Left lung (tissue), 10 donors: ENCODE results near the gene RNPEP. TPM values are rescaled to one million over a fixed set of nuclear protein-coding genes. Genes with fewer than 3 reads are reported as not detected.

ENCODE experiments used
- ATAC-seq: fragments of 200-7000 bp; cut with Tn5 transposase; one replicate; pipeline ENCODE4 v1.9.1; 2020; ENCODE audit warnings: moderate library complexity
- DNase-seq, 4 donors: peaks; one replicate each; pipeline ENCODE4 v3.0.0-alpha.2; 2013 to 2020
- H3K27ac ChIP-seq, 2 donors: fragments of 200-600 bp; sonication (generic) in 1 of 2; one replicate each; pipeline versions ENCODE4 v1.5.0 to v1.8.0; 2020 to 2021
- H3K27me3 ChIP-seq, 2 donors: fragments of 200-600 bp; sonication (generic) in 1 of 2; one replicate each; pipeline versions ENCODE4 v1.5.0 to v1.8.0; 2020 to 2021
- H3K36me3 ChIP-seq, 2 donors: fragments of 200-600 bp; sonication (generic) in 1 of 2; one replicate each; pipeline versions ENCODE4 v1.5.0 to v1.8.0; 2020 to 2021
- H3K4me1 ChIP-seq, 2 donors: fragments of 200-600 bp; one replicate each; pipeline ENCODE4 v1.8.0; 2021
- H3K4me3 ChIP-seq, 2 donors: fragments of 200-600 bp; sonication (generic) in 1 of 2; one replicate each; pipeline versions ENCODE4 v1.5.0 to v1.8.0; 2020 to 2021; ENCODE audit warnings: mild to moderate bottlenecking in 1 of 2
- H3K9me3 ChIP-seq, 2 donors: fragments of 200-600 bp; sonication (generic) in 1 of 2; one replicate each; pipeline versions ENCODE4 v1.5.0 to v1.8.0; 2020 to 2021
- intact Hi-C, 2 donors: fragments of 100-400 bp; cut with DNase I; formaldehyde crosslinking; loops; one replicate each; pipeline versions ENCODE4 v1.11.2 to v1.14.2; 2022
- polyA plus RNA-seq, 6 donors: library from polyadenylated mRNA; unstranded; fragments of 120-200 nt; gene quantifications; one replicate each; pipeline ENCODE4 v1.2.1, GENCODE V29; 2013; ENCODE audit not compliant: insufficient read length in 6 of 6
- total RNA-seq, 2 donors: library from RNA; stranded (reverse); fragmentation: NEBNext Ultra II Directional; extraction: Animal tissue kit (Norgen Biotek cat#: 25700); gene quantifications; one replicate each; pipeline ENCODE4 v1.2.1, GENCODE V29; 2021
- TF ChIP-seq, protein P1 (sequence below), 2 donors: fragments of 200-600 bp; sonication (generic) in 1 of 2; IDR thresholded peaks; one replicate each; pipeline versions ENCODE4 v1.5.0 to v1.8.0; 2021; ENCODE audit warnings: antibody characterized with exemption in 2 of 2
- donor health status: DM: no; HTN: yes; CAD: no.
- donor health status: DM: no; HTN: no; CAD: no.

Gene RNPEP
- total and polyA plus RNA-seq, 8 donors: 56.0 to 81.2 (median 65.3) TPM

DNA sequence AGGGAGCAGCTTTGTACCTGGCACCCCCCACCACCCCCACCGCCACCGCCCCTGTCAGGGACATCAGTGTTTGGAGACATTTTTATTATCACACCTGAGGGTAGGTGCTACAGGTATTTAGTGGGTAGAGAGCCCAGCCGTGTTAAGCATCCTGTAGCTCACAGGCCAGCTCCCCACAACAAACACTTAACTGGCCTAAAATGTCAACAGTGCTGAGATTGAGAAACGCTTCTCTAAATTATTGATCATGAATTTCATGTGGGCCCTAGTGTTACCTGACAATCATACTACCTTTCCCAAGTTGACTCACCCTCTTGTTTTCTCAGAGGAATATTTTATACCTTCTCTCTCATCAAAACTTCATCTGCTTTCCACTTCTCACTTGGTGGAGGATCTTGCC is 49.3 kb downstream of the RNPEP start:
- intact Hi-C loops: no loop called here
- TF ChIP-seq, protein P1, sequence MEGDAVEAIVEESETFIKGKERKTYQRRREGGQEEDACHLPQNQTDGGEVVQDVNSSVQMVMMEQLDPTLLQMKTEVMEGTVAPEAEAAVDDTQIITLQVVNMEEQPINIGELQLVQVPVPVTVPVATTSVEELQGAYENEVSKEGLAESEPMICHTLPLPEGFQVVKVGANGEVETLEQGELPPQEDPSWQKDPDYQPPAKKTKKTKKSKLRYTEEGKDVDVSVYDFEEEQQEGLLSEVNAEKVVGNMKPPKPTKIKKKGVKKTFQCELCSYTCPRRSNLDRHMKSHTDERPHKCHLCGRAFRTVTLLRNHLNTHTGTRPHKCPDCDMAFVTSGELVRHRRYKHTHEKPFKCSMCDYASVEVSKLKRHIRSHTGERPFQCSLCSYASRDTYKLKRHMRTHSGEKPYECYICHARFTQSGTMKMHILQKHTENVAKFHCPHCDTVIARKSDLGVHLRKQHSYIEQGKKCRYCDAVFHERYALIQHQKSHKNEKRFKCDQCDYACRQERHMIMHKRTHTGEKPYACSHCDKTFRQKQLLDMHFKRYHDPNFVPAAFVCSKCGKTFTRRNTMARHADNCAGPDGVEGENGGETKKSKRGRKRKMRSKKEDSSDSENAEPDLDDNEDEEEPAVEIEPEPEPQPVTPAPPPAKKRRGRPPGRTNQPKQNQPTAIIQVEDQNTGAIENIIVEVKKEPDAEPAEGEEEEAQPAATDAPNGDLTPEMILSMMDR (IDR thresholded peaks at IDR 0.05): no peak
- no peaks in the 10 kb centered on the region for H3K9me3 ChIP-seq
- no peak overlapping the region for H3K27ac ChIP-seq
- ATAC-seq (no peak), DNase-seq (no peak)
- H3K4me1 ChIP-seq: peaks cover 0 to 3% of the 10 kb centered on the region in 2 donors
- H3K27me3 ChIP-seq: no peaks in the 10 kb centered on the region
- no peaks in the 10 kb centered on the region for H3K36me3 ChIP-seq
- no peak overlapping the region for H3K4me3 ChIP-seq

DNA sequence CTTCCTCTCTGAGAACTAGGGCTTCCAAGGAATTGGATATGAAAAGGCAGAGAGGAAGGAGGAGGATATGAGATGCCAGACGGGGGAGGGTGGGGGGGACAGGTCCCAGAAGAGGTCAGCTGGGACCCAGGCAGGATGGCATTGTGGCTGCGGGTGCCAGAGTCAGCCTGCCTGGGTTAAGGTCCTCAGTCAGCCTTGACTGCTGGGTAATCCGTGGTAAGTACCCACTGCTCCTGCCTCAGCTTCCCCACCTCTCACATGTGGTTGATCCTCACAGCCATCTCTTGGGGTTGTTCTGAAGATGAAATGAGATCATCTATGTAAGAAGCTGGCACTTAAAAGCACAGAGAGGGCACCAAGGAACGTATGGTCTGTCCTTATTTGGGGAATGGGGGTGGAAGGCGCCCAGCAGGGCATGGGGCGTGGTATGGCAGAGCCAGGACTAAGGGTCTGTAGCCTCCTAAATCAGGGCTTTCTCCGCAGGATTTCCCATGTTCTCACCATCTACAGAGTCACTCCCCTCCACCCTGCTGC is 51.8 kb downstream of the RNPEP start:
- ATAC-seq: no peak
- peak overlapping the region; percentile 53 to 83 for H3K27ac ChIP-seq
- TF ChIP-seq, protein P1 (IDR thresholded peaks at IDR 0.05): no peak
- intact Hi-C loops: no loop called here
- no peaks in the 10 kb centered on the region for H3K9me3 ChIP-seq
- no peaks in the 10 kb centered on the region for H3K27me3 ChIP-seq
- no peaks in the 10 kb centered on the region for H3K36me3 ChIP-seq
- no peak overlapping the region for H3K4me3 ChIP-seq
- H3K4me1 ChIP-seq: peaks cover 0 to 3% of the 10 kb centered on the region in 2 donors
- DNase-seq: no peak

DNA sequence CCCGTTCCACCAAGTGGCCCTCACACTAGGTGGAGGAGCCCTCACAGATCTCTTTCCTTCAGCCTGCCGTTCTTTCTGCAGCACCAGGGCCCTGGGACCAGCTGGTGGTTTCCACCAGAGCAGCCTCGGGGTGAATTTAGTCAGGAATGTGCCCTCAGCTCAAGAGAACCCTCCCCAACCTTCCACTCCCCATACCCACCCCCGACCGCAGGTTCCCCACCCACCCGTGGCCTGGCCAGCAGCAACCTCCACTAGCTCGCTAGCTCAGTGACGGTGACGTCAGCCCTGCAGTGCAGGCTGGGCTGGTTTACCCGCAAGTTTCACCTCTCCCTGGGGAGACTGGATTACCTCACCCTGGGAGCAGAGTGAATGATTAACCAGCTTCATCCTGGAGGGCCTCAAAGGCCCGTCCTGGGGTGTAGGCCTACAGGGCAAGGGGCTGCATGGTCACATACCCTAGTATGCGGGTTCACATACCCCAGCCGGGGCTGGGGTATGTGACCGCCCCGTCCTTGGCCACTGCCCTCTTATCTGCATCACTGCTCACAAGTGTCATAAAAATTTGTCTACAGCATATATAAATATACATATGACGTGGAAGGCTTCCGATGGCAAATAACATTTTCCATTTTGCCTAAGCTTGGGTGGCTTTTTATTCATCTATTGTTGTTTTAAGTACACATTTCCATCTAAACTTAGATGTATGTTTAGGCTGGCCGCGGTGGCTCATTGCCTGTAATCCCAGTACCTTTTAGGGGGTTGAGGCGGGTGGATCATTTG is 52.4 kb downstream of the RNPEP start:
- peak overlapping the region; percentile 53 to 83 for H3K27ac ChIP-seq
- TF ChIP-seq, protein P1 (IDR thresholded peaks at IDR 0.05): no peak

GRCh38 chr1:202036595-202037387 is 54.3 kb downstream of the RNPEP start:
- H3K36me3 ChIP-seq: no peaks in the 10 kb centered on the region
- H3K4me3 ChIP-seq: no peak overlapping the region
- no peak for ATAC-seq
- H3K9me3 ChIP-seq: no peaks in the 10 kb centered on the region
- intact Hi-C loops: no loop called here
- peak in 1 of 4 donors; percentile 6 for DNase-seq
- H3K4me1 ChIP-seq: peaks cover 0 to 3% of the 10 kb centered on the region in 2 donors
- TF ChIP-seq, protein P1 (IDR thresholded peaks at IDR 0.05): no peak
- H3K27ac ChIP-seq: no peak overlapping the region
- no peaks in the 10 kb centered on the region for H3K27me3 ChIP-seq

More for the DNA sequence above, 52.4 kb downstream of the RNPEP start:
- Histone ChIP-seq H3K36me3 (no peaks in the 10 kb centered on the region), H3K27me3 (no peaks in the 10 kb centered on the region), H3K9me3 (no peaks in the 10 kb centered on the region), H3K4me1 (peaks cover 0 to 3% of the 10 kb centered on the region in 2 donors), H3K4me3 (no peak overlapping the region)
- ATAC-seq (peak; percentile 97), DNase-seq (peak in 3 of 4 donors; percentile 92 to 93 (median 92))
- intact Hi-C loops: no loop called here
